Measurements from ENCODE around the gene CBFA2T2. TPM values are rescaled to one million over a fixed set of nuclear protein-coding genes. Genes with fewer than 3 reads are reported as not detected.
"Not testable (repeated sequence)": the region's sequence is repeated elsewhere in the genome, so short reads cannot be mapped to it uniquely, and the experiment has no call there.

Gene CBFA2T2
- total RNA-seq, 1 experiment from 2014 or later = 15.4 TPM

DNA sequence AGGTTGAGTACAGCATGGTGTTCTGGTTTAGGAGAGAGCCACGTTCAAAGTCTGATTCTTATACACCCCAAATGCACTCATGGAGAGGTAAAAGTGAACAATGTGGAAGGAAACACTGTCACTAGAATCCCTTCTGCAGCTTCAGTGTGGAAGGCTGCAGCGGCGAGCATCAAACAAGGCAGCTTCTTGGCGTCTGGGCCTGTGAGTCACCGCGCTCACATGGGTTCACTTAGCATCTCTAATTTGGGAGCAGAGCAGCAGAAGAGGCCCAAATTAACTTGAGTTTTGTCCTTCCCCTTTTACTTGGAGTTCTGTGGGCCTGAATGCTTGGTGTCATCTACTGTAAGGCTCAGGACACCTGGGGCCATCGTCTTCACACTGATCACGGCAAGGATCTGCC lies 207.2 kb downstream of the CBFA2T2 start:
- Mint-ChIP-seq H3K27me3 (ENCODE audit: insufficient read depth, unreplicated experiment) (no peaks in the 10 kb centered on the region), H3K27ac (ENCODE audit: low read depth, unreplicated experiment) (no peak overlapping the region), H3K4me1 (ENCODE audit: insufficient read depth, unreplicated experiment) (no peaks in the 10 kb centered on the region), H3K36me3 (ENCODE audit: insufficient read depth, unreplicated experiment) (peaks cover under 1% of the 10 kb centered on the region), H3K9me3 (ENCODE audit: unreplicated experiment) (no peaks in the 10 kb centered on the region), H3K4me3 (ENCODE audit: unreplicated experiment) (no peak overlapping the region)
- ChIA-PET CTCF (no interaction called here), POLR2A (no interaction called here)
- BruUV-seq (replicated peaks) = no TSS peak
- intact Hi-C loops (cut with micrococcal nuclease) = no loop called here
- TF ChIP-seq, protein P1, sequence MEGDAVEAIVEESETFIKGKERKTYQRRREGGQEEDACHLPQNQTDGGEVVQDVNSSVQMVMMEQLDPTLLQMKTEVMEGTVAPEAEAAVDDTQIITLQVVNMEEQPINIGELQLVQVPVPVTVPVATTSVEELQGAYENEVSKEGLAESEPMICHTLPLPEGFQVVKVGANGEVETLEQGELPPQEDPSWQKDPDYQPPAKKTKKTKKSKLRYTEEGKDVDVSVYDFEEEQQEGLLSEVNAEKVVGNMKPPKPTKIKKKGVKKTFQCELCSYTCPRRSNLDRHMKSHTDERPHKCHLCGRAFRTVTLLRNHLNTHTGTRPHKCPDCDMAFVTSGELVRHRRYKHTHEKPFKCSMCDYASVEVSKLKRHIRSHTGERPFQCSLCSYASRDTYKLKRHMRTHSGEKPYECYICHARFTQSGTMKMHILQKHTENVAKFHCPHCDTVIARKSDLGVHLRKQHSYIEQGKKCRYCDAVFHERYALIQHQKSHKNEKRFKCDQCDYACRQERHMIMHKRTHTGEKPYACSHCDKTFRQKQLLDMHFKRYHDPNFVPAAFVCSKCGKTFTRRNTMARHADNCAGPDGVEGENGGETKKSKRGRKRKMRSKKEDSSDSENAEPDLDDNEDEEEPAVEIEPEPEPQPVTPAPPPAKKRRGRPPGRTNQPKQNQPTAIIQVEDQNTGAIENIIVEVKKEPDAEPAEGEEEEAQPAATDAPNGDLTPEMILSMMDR (IDR thresholded peaks at IDR 0.05; ENCODE audit: unreplicated experiment) = no peak
- DNase-seq (ENCODE audit: unreplicated experiment) = no peak

- intact Hi-C loops (cut with micrococcal nuclease); H3K4me3 Mint-ChIP-seq (ENCODE audit: unreplicated experiment); H3K9me3 Mint-ChIP-seq (ENCODE audit: unreplicated experiment); H3K4me1 Mint-ChIP-seq (ENCODE audit: insufficient read depth, unreplicated experiment); H3K36me3 Mint-ChIP-seq (ENCODE audit: insufficient read depth, unreplicated experiment); H3K27ac Mint-ChIP-seq (ENCODE audit: low read depth, unreplicated experiment); DNase-seq (ENCODE audit: unreplicated experiment); CTCF ChIA-PET; BruUV-seq (replicated peaks); H3K27me3 Mint-ChIP-seq (ENCODE audit: insufficient read depth, unreplicated experiment); POLR2A ChIA-PET: not testable (repeated sequence)
Measured at GRCh38 chr20:33698966-33699365, 209.1 kb downstream of the CBFA2T2 start.

Other genes with a start within 250 kb of the CBFA2T2 start
- not detected in 2 replicates for gene BPIFB1, start 206.9 kb upstream of the CBFA2T2 start, total RNA-seq (2022)
- 41.0 and 45.0 TPM in 2 replicates for gene CDK5RAP1, start 88.6 kb upstream of the CBFA2T2 start, total RNA-seq (2022)
- gene SNTA1, start 46.3 kb upstream of the CBFA2T2 start, total RNA-seq (2022) = 1.4 and 2.0 TPM in 2 replicates
- 0.12 and 0.21 TPM in 2 replicates for gene C20orf144, start 172.2 kb downstream of the CBFA2T2 start, total RNA-seq (2022)
- gene ACTL10, start 176.8 kb downstream of the CBFA2T2 start, total RNA-seq (2022) = 1.7 and 3.2 TPM in 2 replicates
- 13.0 and 15.1 TPM in 2 replicates for gene NECAB3, start 184.3 kb downstream of the CBFA2T2 start, total RNA-seq (2022)
- 1.4 and 3.7 TPM in 2 replicates for gene E2F1, start 196.3 kb downstream of the CBFA2T2 start, total RNA-seq (2022)
- gene PXMP4, start 230.2 kb downstream of the CBFA2T2 start, total RNA-seq (2022) = 3.9 and 5.2 TPM in 2 replicates
- 2.0 and 2.5 TPM in 2 replicates for gene ZNF341, start 241.9 kb downstream of the CBFA2T2 start, total RNA-seq (2022)